ENCODE data around the gene RDH16.

The RDH16 gene

GRCh38 chr12:56935752-56936151 is 21.7 kb downstream of the RDH16 start:
- H3K4me3 ChIP-seq (replicated peaks in 1 of 2; ENCODE audit: low read depth in 2 of 2, low read length in 2 of 2), result no peak overlapping the region
- no peak for DNase-seq (ENCODE audit: low read depth in 2 of 2)
- no peak for TF ChIP-seq CTCF (IDR thresholded peaks at IDR 0.05; ENCODE audit: low read depth, low read length)

GRCh38 chr12:56935157-56935556 is 22.3 kb downstream of the RDH16 start:
- no peak for TF ChIP-seq CTCF (IDR thresholded peaks at IDR 0.05; ENCODE audit: low read depth, low read length)
- DNase-seq (ENCODE audit: low read depth in 2 of 2), result no peak
- no peak overlapping the region for H3K4me3 ChIP-seq (replicated peaks in 1 of 2; ENCODE audit: low read depth in 2 of 2, low read length in 2 of 2)

GRCh38 chr12:56933826-56934625 is 23.4 kb downstream of the RDH16 start, which contains the start of gene SDR9C7:
Gene SDR9C7, minus strand, starts transcription at chr12:56934408. Its CDS starts 147 bp downstream, at chr12:56934261.
- H3K4me3 ChIP-seq (replicated peaks in 1 of 2; ENCODE audit: low read depth in 2 of 2, low read length in 2 of 2), result no peak within 1 kb of the TSS
- TF ChIP-seq CTCF (IDR thresholded peaks at IDR 0.05; ENCODE audit: low read depth, low read length), result no peak
- DNase-seq (ENCODE audit: low read depth in 2 of 2), result no peak

GRCh38 chr12:56932867-56933266 is 24.5 kb downstream of the RDH16 start:
- TF ChIP-seq CTCF (IDR thresholded peaks at IDR 0.05; ENCODE audit: low read depth, low read length), result no peak
- H3K4me3 ChIP-seq (replicated peaks in 1 of 2; ENCODE audit: low read depth in 2 of 2, low read length in 2 of 2), result no peak overlapping the region
- DNase-seq (ENCODE audit: low read depth in 2 of 2), result no peak

GRCh38 chr12:56932146-56932545 is 25.3 kb downstream of the RDH16 start:
- H3K4me3 ChIP-seq (replicated peaks in 1 of 2; ENCODE audit: low read depth in 2 of 2, low read length in 2 of 2), result no peak overlapping the region
- no peak for DNase-seq (ENCODE audit: low read depth in 2 of 2)
- TF ChIP-seq CTCF (IDR thresholded peaks at IDR 0.05; ENCODE audit: low read depth, low read length), result no peak

GRCh38 chr12:56931474-56931978 is 25.9 kb downstream of the RDH16 start:
- H3K4me3 ChIP-seq (replicated peaks in 1 of 2; ENCODE audit: low read depth in 2 of 2, low read length in 2 of 2), result no peak overlapping the region

More at GRCh38 chr12:56931474-56931978, 25.9 kb downstream of the RDH16 start:
- DNase-seq (ENCODE audit: low read depth in 2 of 2), result peak; percentile 82 to 91
- TF ChIP-seq CTCF (IDR thresholded peaks at IDR 0.05; ENCODE audit: low read depth, low read length), result no peak
